ENCODE data around the gene SLC22A7.

SLC22A7 gene

GRCh38 chr6:43297644-43298564 lies at the start of gene SLC22A7:
Gene SLC22A7, plus strand, starts transcription at chr6:43298260. Its CDS starts 99 bp downstream, at chr6:43298359.
- H3K4me3 ChIP-seq (replicated peaks; ENCODE audit: low read depth, low read length): no peak within 1 kb of the TSS
- DNase-seq (ENCODE audit: extremely low read depth, insufficient read length): no peak
- TF ChIP-seq, protein P1, sequence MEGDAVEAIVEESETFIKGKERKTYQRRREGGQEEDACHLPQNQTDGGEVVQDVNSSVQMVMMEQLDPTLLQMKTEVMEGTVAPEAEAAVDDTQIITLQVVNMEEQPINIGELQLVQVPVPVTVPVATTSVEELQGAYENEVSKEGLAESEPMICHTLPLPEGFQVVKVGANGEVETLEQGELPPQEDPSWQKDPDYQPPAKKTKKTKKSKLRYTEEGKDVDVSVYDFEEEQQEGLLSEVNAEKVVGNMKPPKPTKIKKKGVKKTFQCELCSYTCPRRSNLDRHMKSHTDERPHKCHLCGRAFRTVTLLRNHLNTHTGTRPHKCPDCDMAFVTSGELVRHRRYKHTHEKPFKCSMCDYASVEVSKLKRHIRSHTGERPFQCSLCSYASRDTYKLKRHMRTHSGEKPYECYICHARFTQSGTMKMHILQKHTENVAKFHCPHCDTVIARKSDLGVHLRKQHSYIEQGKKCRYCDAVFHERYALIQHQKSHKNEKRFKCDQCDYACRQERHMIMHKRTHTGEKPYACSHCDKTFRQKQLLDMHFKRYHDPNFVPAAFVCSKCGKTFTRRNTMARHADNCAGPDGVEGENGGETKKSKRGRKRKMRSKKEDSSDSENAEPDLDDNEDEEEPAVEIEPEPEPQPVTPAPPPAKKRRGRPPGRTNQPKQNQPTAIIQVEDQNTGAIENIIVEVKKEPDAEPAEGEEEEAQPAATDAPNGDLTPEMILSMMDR (IDR thresholded peaks at IDR 0.05; ENCODE audit: insufficient read depth, low read length, poor library complexity, severe bottlenecking): no peak

DNA sequence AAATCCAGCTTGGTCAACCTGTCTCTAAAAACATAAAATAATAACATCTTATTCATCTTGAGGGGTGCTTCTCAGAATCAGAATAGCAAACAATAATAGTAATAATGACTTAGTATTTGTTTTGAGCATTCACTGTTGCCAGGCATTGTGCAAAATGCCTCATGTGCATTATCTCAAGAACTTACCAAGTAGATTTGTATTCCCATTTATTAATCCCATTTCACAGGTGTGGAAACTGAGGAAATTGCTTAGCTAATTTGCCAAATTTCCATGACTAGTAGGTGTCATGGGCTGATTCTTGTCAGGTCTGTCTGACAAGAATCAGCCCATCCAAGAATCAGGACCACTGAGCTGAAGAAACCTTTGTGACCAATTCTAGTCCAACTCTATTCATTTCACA lies 49.3 kb upstream of the SLC22A7 start:
- Histone ChIP-seq H3K4me3 (replicated peaks; ENCODE audit: low read depth, low read length) (no peak overlapping the region), H3K36me3 (ENCODE audit: control insufficient read depth, insufficient read depth, low read length) (no peaks in the 10 kb centered on the region), H3K27me3 (replicated peaks; ENCODE audit: control insufficient read depth, insufficient read depth, low read length) (peaks cover under 1% of the 10 kb centered on the region; the same call in 1 of the 2 replicates)
- DNase-seq (ENCODE audit: extremely low read depth, insufficient read length): no peak
- TF ChIP-seq, protein P1 (IDR thresholded peaks at IDR 0.05; ENCODE audit: insufficient read depth, low read length, poor library complexity, severe bottlenecking): no peak

More at GRCh38 chr6:43297644-43298564, at the start of gene SLC22A7:
- no peaks in the 10 kb centered on the region for H3K36me3 ChIP-seq (ENCODE audit: control insufficient read depth, insufficient read depth, low read length)
- no peaks in the 10 kb centered on the region; the same call in 1 of the 2 replicates for H3K27me3 ChIP-seq (replicated peaks; ENCODE audit: control insufficient read depth, insufficient read depth, low read length)

DNA sequence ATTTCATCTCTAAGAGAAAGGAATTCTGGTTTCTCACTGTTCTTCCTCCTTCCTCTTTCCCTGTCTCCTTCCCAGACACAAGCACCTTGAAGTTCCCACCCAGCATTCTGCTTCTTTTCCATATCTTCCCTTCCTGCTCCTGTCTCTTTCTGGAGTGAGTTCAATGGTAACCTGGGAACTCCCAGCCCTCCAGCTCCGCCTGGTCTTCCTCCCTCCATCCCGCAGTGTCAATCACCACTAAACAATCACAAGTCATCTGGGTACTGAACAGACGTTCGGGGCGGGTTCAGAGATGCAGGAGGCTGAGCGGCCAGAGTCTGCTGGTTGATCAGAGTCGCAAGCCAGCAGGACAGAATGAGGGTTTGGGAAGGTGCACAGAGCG lies 47.1 kb upstream of the SLC22A7 start:
- no peaks in the 10 kb centered on the region for H3K36me3 ChIP-seq (ENCODE audit: control insufficient read depth, insufficient read depth, low read length)
- DNase-seq (ENCODE audit: extremely low read depth, insufficient read length): no peak
- H3K4me3 ChIP-seq (replicated peaks; ENCODE audit: low read depth, low read length): no peak overlapping the region
- no peaks in the 10 kb centered on the region; the same call in 1 of the 2 replicates for H3K27me3 ChIP-seq (replicated peaks; ENCODE audit: control insufficient read depth, insufficient read depth, low read length)
- TF ChIP-seq, protein P1 (IDR thresholded peaks at IDR 0.05; ENCODE audit: insufficient read depth, low read length, poor library complexity, severe bottlenecking): no peak

GRCh38 chr6:43253401-43253800 lies 44.7 kb upstream of the SLC22A7 start:
- TF ChIP-seq, protein P1 (IDR thresholded peaks at IDR 0.05; ENCODE audit: insufficient read depth, low read length, poor library complexity, severe bottlenecking): no peak
- Histone ChIP-seq H3K27me3 (replicated peaks; ENCODE audit: control insufficient read depth, insufficient read depth, low read length) (no peaks in the 10 kb centered on the region; the same call in 1 of the 2 replicates), H3K36me3 (ENCODE audit: control insufficient read depth, insufficient read depth, low read length) (no peaks in the 10 kb centered on the region), H3K4me3 (replicated peaks; ENCODE audit: low read depth, low read length) (no peak overlapping the region)
- no peak for DNase-seq (ENCODE audit: extremely low read depth, insufficient read length)

- TF ChIP-seq, protein P1 (IDR thresholded peaks at IDR 0.05; ENCODE audit: insufficient read depth, low read length, poor library complexity, severe bottlenecking): no peak
- H3K4me3 ChIP-seq (replicated peaks; ENCODE audit: low read depth, low read length): no peak overlapping the region
- no peaks in the 10 kb centered on the region; the same call in 1 of the 2 replicates for H3K27me3 ChIP-seq (replicated peaks; ENCODE audit: control insufficient read depth, insufficient read depth, low read length)
- H3K36me3 ChIP-seq (ENCODE audit: control insufficient read depth, insufficient read depth, low read length): no peaks in the 10 kb centered on the region
- DNase-seq (ENCODE audit: extremely low read depth, insufficient read length): no peak
These were observed 43.8 kb upstream of the SLC22A7 start for GRCh38 chr6:43254138-43254817.
